ENCODE results near the gene TARS3. TPM values are rescaled to one million over a fixed set of nuclear protein-coding genes. Genes with fewer than 3 reads are reported as not detected.
A peak's percentile ranks its signal among the peaks of the same experiment; 100 is the strongest.

TARS3 gene
- total and polyA plus RNA-seq, 12 donors = 8.1 to 42.5 (median 33.8) TPM

- DNase-seq = no peak
- Histone ChIP-seq H3K27me3 (no peaks in the 10 kb centered on the region), H3K4me1 (peaks cover 9 to 55% (median 44%) of the 10 kb centered on the region in 9 donors), H3K36me3 (peaks cover 0 to 43% (median 7%) of the 10 kb centered on the region in 9 donors), H3K4me3 (no peak overlapping the region), H3K27ac (peak overlapping the region in 1 of 10 donors; percentile 31), H3K9me3 (no peaks in the 10 kb centered on the region)
- ATAC-seq = no peak
- no peak for TF ChIP-seq CTCF (IDR thresholded peaks at IDR 0.05)
- intact Hi-C loops (cut with DNase I) = loop anchor here in 2 of 10 donors (5.0 kb wide), 1 partner anchor 357 kb away; the partner anchor contains the start of gene SNRPA1 (in 2 of the 2)
- WGBS, 2 donors = 80 to 87% methylated on average over 8 of the region's 8 CpGs
These were observed 70.1 kb downstream of the TARS3 start for GRCh38 chr15:101654171-101654570.

- DNase-seq = no peak
- ATAC-seq = peak; percentile 18 to 69 (median 54)
- TF ChIP-seq CTCF (IDR thresholded peaks at IDR 0.05) = no peak
- intact Hi-C loops (cut with DNase I) = loop anchor here in 2 of 10 donors (5.0 kb wide), 1 partner anchor 356 kb away; the partner anchor contains the start of gene SNRPA1 (in 2 of the 2)
- H3K36me3 ChIP-seq = peaks cover 0 to 56% (median 14%) of the 10 kb centered on the region in 9 donors
- WGBS, 2 donors = 35 to 38% methylated on average over 42 of the region's 42 CpGs
- H3K27ac ChIP-seq = peak overlapping the region; percentile 92 to 99 (median 97)
- H3K27me3 ChIP-seq = no peaks in the 10 kb centered on the region
- H3K4me3 ChIP-seq = peak overlapping the region; percentile 76 to 96 (median 90)
- peaks cover 9 to 55% (median 39%) of the 10 kb centered on the region in 9 donors for H3K4me1 ChIP-seq
- H3K9me3 ChIP-seq = no peaks in the 10 kb centered on the region
These were observed 71.4 kb downstream of the TARS3 start for GRCh38 chr15:101652786-101653430.

GRCh38 chr15:101652098-101652785, 72.0 kb downstream of the TARS3 start, which contains the start of gene TM2D3:
Gene TM2D3 (minus strand): TSS chr15:101652381. CDS start chr15:101652361, 20 bp downstream.
- intact Hi-C loops (cut with DNase I) = loop anchor here in 2 of 10 donors (5.0 kb wide), 1 partner anchor 355 kb away; the partner anchor contains the start of gene SNRPA1 (in 2 of the 2)
- peak; percentile 66 to 96 (median 90) for TF ChIP-seq CTCF (IDR thresholded peaks at IDR 0.05)
- WGBS, 2 donors = 0% methylated on average over 67 to 75 of the region's 75 CpGs
- H3K4me1 ChIP-seq = peaks cover 9 to 50% (median 37%) of the 10 kb centered on the region in 9 donors
- H3K36me3 ChIP-seq = peaks cover 0 to 59% (median 21%) of the 10 kb centered on the region in 9 donors
- peak within 1 kb of the TSS; percentile 92 to 99 (median 97) for H3K27ac ChIP-seq
- peak; percentile 96 to 98 (median 97) for ATAC-seq
- DNase-seq = peak; percentile 92 to 96
- no peaks in the 10 kb centered on the region for H3K27me3 ChIP-seq
- H3K9me3 ChIP-seq = no peaks in the 10 kb centered on the region
- peak within 1 kb of the TSS; percentile 76 to 96 (median 90) for H3K4me3 ChIP-seq

- peak overlapping the region; percentile 76 to 96 (median 90) for H3K4me3 ChIP-seq
- intact Hi-C loops (cut with DNase I) = loop anchor here in 3 of 10 donors (2.0 to 5.0 kb wide), 2 partner anchors 351 to 354 kb away; partner anchors contain the start of gene SNRPA1 (in 2 of the 3)
- DNase-seq = no peak
- peaks cover 0 to 59% (median 22%) of the 10 kb centered on the region in 9 donors for H3K36me3 ChIP-seq
- H3K27me3 ChIP-seq = no peaks in the 10 kb centered on the region
- peak in 7 of 8 donors; percentile 43 to 72 (median 59) for ATAC-seq
- TF ChIP-seq CTCF (IDR thresholded peaks at IDR 0.05) = no peak
- H3K27ac ChIP-seq = peak overlapping the region; percentile 92 to 99 (median 97)
- H3K9me3 ChIP-seq = no peaks in the 10 kb centered on the region
- H3K4me1 ChIP-seq = peaks cover 9 to 56% (median 43%) of the 10 kb centered on the region in 9 donors
- 1% methylated on average over 32 of the region's 32 CpGs for WGBS, 2 donors
These were observed 72.6 kb downstream of the TARS3 start for GRCh38 chr15:101651554-101652097.
